Astrocyte (in vitro differentiated cells and primary cell): Measurements from ENCODE around the gene SLC26A2.

ENCODE experiments used
- CTCF ChIP-seq: IDR thresholded peaks from 2 replicates; pipeline ENCODE4 v1.5.1; 2011; ENCODE audit warnings: low read depth, mild to moderate bottlenecking, inconsistent platforms, low read length, moderate library complexity; ENCODE audit not compliant: insufficient read depth
- EZH2 ChIP-seq: IDR thresholded peaks from 2 replicates; pipeline ENCODE4 v1.6.1; 2012; ENCODE audit warnings: mild to moderate bottlenecking, low read length, inconsistent platforms; ENCODE audit not compliant: insufficient read depth

GRCh38 chr5:149966946-149967345, 6.4 kb downstream of the SLC26A2 start:
- TF ChIP-seq CTCF (no peak), EZH2 (no peak)
